Gastroesophageal sphincter (tissue), 3 donors: ENCODE data around the gene STXBP4.

ENCODE experiments used
- POLR2AphosphoS5 ChIP-seq: sonication (generic); formaldehyde crosslinking; IDR thresholded peaks from one replicate; pipeline ENCODE4 v1.6.1; 2017; ENCODE audit warnings: antibody characterized with exemption
- TF ChIP-seq, protein P1 (sequence below), 4 experiments: fragments of 200-600 bp in 2 of 4; fragments of 450-650 bp in 2 of 4; sonication (generic) in 1 of 4; IDR thresholded peaks; one replicate each; pipeline ENCODE4 v1.5.1; 2017 to 2019; ENCODE audit warnings: antibody characterized with exemption in 4 of 4, mild to moderate bottlenecking in 2 of 4, moderate library complexity in 2 of 4

DNA sequence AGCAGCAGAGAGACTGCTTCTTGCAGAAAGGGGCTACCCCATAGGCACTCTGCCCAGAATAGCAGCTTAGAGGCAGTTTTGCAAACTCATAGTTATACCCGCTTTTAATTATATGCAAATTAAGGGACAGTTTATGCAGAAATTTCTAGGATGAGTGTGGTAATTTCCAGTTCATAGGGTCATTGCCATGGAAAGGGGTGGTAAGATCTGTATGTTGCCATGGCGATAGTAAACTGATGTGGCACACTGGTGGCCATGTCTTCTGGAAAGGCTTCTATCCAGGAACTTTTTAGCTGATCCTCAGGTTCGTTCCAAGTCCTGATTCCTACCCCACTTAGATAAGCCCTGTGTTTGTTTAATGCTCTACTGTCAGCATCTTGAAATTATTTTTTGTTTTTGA, 6.2 kb downstream of the STXBP4 start:
- TF ChIP-seq, protein P1, sequence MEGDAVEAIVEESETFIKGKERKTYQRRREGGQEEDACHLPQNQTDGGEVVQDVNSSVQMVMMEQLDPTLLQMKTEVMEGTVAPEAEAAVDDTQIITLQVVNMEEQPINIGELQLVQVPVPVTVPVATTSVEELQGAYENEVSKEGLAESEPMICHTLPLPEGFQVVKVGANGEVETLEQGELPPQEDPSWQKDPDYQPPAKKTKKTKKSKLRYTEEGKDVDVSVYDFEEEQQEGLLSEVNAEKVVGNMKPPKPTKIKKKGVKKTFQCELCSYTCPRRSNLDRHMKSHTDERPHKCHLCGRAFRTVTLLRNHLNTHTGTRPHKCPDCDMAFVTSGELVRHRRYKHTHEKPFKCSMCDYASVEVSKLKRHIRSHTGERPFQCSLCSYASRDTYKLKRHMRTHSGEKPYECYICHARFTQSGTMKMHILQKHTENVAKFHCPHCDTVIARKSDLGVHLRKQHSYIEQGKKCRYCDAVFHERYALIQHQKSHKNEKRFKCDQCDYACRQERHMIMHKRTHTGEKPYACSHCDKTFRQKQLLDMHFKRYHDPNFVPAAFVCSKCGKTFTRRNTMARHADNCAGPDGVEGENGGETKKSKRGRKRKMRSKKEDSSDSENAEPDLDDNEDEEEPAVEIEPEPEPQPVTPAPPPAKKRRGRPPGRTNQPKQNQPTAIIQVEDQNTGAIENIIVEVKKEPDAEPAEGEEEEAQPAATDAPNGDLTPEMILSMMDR (IDR thresholded peaks at IDR 0.05): no peak
- TF ChIP-seq POLR2AphosphoS5: no peak
